SK-N-SH treated with all-trans-retinoic acid at 6 μM for 48 hours (cell line): ENCODE results near the gene KCNJ16.

Experiments
- ARNTL ChIP-seq: fragments of 450-650 bp; formaldehyde crosslinking; IDR thresholded peaks from 2 replicates; pipeline ENCODE4 v1.5.0; 2020; ENCODE audit warnings: low read depth, mild to moderate bottlenecking, moderate library complexity, borderline replicate concordance
- ISL1 ChIP-seq: fragments of 250-450 bp; sonication (Bioruptor Pico); IDR thresholded peaks from 2 replicates; pipeline ENCODE4 v2.1.2; 2022; ENCODE audit warnings: mild to moderate bottlenecking, moderate library complexity
- RARB ChIP-seq: fragments of 250-450 bp; sonication (Bioruptor Pico); IDR thresholded peaks from 2 replicates; pipeline ENCODE4 v1.8.0; 2021; ENCODE audit warnings: mild to moderate bottlenecking, moderate library complexity
- TOX ChIP-seq: fragments of 250-450 bp; sonication (Bioruptor Pico); IDR thresholded peaks from 2 replicates; pipeline ENCODE4 v1.8.0; 2021; ENCODE audit warnings: mild to moderate bottlenecking, moderate library complexity, borderline replicate concordance
- ZFP3 ChIP-seq: fragments of 250-450 bp; sonication (Bioruptor Pico); IDR thresholded peaks from 2 replicates; pipeline ENCODE4 v1.5.0; 2020; ENCODE audit warnings: mild to moderate bottlenecking, moderate library complexity
- ZFP30 ChIP-seq: fragments of 450-650 bp; formaldehyde crosslinking; IDR thresholded peaks from 2 replicates; pipeline ENCODE4 v1.5.0; 2022; ENCODE audit warnings: mild to moderate bottlenecking, moderate library complexity
- ZNF70 ChIP-seq: fragments of 450-650 bp; formaldehyde crosslinking; IDR thresholded peaks from 2 replicates; pipeline ENCODE4 v1.5.0; 2020; ENCODE audit warnings: mild to moderate bottlenecking, moderate library complexity
- ZNF8 ChIP-seq: fragments of 450-650 bp; formaldehyde crosslinking; IDR thresholded peaks from 2 replicates; pipeline ENCODE4 v1.5.0; 2020; ENCODE audit warnings: mild to moderate bottlenecking, moderate library complexity
- TF ChIP-seq, protein P1 (sequence below): fragments of 250-450 bp; sonication (Bioruptor Pico); IDR thresholded peaks from 2 replicates; pipeline ENCODE4 v1.8.0; 2020; ENCODE audit warnings: mild to moderate bottlenecking, moderate library complexity, borderline replicate concordance

DNA sequence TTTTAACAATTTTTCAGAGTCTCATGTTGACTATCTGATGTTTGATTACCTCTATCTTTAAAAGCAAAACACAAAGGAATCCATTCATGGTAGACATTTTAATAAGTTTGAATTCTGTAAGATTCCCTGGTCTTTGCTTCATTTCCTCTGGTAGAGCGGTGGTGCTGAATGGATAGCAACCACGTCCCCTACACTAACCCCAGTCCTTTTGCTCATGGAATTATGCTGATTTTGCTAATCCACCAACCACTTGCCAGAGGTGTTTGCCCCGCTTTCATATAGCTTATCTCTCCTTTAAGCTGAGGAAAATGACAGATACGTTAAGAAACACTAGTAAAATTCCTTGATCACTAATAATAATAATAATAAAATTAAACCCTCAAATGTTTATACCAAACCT is 9.5 kb downstream of the KCNJ16 start:
- TF ChIP-seq ZNF70 (CRISPR knock-in tag), result no peak
- TF ChIP-seq, protein P1, sequence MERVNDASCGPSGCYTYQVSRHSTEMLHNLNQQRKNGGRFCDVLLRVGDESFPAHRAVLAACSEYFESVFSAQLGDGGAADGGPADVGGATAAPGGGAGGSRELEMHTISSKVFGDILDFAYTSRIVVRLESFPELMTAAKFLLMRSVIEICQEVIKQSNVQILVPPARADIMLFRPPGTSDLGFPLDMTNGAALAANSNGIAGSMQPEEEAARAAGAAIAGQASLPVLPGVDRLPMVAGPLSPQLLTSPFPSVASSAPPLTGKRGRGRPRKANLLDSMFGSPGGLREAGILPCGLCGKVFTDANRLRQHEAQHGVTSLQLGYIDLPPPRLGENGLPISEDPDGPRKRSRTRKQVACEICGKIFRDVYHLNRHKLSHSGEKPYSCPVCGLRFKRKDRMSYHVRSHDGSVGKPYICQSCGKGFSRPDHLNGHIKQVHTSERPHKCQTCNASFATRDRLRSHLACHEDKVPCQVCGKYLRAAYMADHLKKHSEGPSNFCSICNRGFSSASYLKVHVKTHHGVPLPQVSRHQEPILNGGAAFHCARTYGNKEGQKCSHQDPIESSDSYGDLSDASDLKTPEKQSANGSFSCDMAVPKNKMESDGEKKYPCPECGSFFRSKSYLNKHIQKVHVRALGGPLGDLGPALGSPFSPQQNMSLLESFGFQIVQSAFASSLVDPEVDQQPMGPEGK (CRISPR knock-in tag), result no peak
- no peak for TF ChIP-seq ZFP3 (CRISPR knock-in tag)
- TF ChIP-seq ARNTL (CRISPR knock-in tag), result no peak
- TF ChIP-seq RARB, result no peak
- no peak for TF ChIP-seq ISL1
- TF ChIP-seq ZNF8 (CRISPR knock-in tag), result no peak
- TF ChIP-seq TOX (CRISPR knock-in tag), result no peak
- TF ChIP-seq ZFP30 (CRISPR knock-in tag), result no peak
